ENCODE measurements around the gene UCK2.
"Not testable (repeated sequence)": the region's sequence is repeated elsewhere in the genome, so short reads cannot be mapped to it uniquely, and the experiment has no call there.

UCK2 gene

DNA sequence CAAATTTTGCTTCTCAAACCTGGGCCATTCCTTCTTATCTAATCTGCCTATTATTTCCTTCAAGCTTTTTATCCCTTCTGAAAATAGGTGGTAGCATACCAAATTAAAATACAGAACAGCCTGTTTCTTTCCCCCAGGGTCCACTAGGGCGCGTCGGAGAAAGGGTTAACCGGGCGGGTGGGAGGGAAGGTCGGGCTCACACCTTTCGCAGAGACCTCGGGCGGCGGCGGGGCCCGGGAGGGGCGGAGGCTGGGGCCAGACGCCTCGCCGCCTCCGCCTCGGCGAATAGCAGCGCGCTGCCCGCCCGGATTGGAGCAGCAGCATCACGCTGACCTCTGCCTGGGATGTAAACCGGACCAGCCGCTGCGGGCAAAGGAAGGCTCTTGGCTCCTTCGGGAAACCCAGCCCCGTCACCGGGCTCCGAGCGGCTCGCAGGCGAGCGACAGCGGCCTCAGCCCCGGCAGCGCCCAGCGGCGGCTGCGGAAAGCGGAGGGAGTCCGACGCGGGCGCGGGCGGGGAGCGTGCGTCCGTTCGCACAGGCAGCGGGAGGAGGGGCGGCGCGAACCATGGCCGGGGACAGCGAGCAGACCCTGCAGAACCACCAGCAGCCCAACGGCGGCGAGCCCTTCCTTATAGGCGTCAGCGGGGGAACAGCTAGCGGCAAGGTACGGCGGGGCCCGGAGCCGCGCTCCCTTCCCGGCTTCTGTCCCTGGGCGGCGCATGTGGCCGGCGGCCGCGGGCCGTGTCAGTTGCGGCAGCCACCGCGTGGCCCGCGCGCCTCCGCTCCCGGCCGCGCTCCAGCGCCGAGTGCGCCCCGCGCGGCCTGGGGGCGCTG, at the start of gene UCK2:
TSS of gene UCK2 (plus strand) at position 347 of the 835 bp plus-strand sequence. CDS start at position 567, 220 bp downstream.
- DNase-seq: peak; percentile 85

DNA sequence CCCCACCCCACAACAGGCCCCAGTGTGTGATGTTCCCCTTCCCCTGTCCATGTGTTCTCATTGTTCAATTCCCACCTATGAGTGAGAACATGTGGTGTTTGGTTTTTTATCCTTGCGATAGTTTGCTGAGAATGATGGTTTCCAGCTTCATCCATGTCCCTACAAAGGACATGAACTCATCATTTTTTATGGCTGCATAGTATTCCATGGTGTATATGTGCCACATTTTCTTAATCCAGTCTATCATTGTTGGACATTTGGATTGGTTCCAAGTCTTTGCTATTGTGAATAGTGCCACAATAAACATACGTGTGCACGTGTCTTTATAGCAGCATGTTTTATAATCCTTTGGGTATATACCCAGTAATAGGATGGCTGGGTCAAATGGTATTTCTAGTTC, 49.2 kb upstream of the UCK2 start:
- not testable (repeated sequence) for DNase-seq

DNA sequence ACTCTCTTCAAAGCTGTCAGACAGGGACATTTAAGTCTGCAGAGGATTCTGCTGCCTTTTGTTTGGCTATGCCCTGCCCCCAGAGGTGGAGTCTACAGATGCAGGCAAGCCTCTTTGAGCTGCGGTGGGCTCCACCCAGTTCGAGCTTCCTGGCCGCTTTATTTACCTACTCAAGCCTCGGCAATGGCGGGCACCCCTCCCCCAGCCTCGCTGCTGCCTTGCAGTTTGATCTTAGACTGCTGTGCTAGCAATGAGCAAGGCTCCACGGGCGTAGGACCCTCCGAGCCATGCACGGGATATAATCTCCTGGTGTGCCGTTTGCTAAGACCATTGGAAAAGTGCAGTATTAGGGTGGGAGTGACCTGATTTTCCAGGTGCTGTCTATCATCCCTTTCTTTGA, 43.9 kb upstream of the UCK2 start:
- not testable (repeated sequence) for DNase-seq

DNA sequence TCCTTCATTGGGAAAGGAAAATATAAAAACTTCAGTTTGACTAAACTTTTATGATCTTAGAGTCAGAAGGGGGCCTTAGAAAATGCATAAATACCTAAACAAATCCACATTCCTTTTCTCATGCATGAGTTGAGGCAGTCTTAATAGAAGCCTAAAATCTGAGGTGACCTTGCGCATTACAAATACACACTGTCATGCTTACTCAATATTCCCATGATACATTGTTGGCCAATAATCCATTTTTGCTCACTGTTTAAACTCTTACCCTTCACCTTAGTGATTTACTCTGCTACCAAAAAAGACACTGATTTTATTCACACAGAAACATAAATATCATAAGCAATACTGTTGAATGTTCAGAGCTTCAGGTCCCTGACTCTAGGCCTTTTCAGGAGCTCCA, 39.7 kb upstream of the UCK2 start:
- no peak for DNase-seq

DNA sequence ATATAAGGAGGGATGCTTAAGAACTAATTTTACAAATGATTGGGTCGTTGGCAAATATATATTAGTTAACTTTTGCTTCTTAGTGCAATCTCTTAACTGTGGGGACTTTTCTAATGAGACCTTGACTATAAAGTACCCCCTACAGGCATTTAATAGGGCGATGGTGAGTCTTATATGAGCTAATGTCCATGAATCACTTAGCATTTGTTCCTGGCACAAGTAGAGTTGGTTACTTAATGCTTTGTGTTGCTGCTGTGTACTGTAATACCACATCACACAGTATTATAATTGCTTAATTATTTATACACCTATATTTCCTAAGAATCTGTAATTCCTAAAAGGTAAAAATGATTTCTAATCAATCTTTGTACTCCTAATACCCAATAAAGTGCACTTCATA, 33.5 kb upstream of the UCK2 start:
- no peak for DNase-seq

DNA sequence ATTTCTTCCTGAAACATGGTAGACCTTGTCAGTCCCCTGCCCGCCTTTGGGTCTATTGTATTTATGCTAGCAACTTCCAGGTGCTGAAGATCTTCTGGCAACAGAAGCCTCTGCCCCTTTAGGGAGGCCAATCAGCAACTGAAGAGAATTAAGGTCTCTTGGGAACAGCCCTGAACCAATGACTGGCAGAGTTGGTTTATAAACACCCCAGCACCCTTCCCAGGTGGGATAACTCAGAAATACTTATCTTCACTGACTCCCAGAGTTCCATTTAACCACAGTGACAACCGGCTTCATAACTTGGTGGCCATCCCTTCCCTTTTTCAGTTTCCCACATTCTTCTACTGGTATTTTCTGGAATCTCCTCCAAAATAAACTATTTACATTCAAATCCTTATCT, 31.5 kb upstream of the UCK2 start:
- DNase-seq: no peak

DNA sequence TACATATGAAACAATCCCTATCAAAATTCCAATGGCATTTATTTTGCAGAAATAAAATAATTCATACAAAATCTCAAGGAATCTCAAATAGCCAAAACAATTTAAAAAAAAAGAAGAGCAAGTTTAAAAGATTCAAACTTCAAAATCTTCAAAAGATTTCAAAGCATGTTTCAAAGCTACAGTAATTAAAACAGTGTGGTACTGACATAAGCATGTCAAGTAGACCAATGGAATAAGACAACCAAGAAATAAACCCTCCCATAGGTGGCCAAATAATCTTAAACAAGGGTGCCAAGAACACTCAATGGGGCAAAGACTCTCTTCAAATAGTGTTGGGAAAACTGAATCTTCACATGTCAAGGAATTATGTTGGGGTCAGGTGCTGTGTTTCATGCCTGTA, 28.0 kb upstream of the UCK2 start:
- no peak for DNase-seq

DNA sequence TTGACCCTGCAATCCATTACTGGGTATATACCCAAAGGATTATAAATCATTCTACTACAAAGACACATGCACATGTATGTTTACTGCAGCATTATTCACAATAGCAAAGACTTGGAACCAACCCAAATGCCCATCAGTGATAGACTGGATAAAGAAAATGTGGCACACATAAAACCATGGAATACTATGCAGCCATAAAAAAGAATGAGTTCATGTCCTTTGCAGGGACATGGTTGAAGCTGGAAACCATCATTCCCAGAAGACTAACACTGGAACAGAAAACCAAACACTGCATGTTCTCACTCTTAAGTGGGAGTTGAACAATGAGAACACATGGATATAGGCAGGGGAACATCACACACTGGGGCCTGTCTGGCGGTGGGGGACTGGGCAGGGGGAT, 22.9 kb upstream of the UCK2 start:
- DNase-seq: not testable (repeated sequence)

DNA sequence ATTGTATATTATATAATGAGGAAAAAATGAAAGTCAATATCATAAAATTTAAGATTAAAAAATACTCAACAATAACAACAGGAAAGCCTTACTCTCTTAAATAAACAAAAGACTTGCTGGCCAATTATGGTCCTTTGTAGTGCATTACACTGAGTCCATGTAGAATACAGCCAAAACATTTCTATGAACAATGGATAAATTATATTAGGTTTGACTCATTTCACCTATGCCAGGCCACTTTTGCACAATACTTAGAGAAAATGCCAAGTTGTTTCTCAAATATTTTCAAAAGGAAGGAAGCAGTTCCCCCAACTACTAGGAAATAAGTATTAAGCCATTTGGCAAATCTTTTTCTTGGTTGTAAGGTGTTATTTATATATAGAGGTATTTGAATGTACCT, 19.8 kb upstream of the UCK2 start:
- DNase-seq: no peak

DNA sequence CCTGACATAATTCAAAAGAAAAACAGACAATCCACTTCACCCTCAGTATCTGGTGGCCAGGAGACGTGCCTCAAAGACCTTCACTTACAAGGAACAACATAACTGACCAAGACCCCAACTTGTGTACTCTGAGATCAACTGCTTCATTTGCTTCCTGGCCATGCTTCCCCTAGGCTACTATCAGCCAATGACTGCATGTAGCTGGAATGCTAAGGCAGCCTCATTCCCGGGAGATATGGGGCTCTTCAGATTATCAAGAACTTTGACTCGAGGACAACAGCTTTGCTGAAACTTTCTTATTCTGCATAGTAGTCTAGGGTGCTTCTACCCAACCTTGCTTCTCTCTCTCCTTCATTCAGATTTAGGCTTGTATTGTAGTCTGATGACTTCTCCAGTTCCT, 11.7 kb upstream of the UCK2 start:
- DNase-seq: no peak

DNA sequence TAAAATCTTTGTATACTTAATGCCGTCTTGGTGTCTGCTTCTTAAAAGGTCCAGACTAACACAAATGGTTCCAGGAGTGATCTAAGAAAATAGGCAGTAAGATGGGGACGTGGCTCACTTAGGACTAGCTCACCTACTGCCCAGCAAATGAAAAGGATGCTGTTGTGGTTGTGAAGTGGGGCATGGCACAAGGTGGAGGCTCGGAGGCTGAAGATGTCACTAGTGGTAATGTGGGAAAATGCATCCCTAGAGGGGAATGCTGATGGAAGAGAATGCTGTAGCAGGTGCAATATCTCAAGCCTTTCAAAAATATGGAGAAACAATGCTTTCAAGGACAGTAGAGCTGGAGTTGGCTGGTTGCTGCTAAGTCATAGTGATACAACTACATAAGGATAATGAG, 11.3 kb upstream of the UCK2 start:
- no peak for DNase-seq

DNA sequence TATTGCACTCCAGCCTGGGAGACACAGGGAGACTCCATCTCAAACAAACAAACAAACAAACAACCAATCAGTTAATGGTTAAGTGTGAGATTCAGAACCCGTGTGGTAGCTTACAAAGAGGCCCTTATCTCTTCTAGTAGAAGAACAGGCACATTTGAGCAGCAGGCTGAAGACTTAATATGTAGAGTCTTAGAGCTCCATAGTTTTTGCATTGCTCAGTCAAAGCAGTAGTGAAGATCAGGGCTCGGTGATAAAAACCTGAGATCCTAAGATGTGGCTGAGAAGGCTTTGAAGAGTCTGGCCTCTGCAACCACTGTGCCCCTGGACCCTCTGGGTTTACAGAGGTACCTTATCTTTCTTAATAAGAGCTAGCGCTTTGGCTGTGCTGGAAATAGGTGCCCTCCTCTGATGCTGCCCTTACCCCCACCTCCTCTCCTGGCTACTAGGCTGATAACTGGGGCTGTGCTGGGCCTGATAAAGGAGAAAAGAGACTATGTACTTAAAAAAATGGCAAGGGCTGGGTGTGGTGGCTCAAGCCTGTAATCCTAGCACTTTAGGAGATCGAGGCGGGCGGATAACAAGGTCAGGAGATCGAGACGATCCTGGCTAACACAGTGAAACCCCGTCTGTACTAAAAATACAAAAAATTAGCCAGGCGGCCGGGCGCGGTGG, 10.5 kb upstream of the UCK2 start:
- DNase-seq: no peak

DNA sequence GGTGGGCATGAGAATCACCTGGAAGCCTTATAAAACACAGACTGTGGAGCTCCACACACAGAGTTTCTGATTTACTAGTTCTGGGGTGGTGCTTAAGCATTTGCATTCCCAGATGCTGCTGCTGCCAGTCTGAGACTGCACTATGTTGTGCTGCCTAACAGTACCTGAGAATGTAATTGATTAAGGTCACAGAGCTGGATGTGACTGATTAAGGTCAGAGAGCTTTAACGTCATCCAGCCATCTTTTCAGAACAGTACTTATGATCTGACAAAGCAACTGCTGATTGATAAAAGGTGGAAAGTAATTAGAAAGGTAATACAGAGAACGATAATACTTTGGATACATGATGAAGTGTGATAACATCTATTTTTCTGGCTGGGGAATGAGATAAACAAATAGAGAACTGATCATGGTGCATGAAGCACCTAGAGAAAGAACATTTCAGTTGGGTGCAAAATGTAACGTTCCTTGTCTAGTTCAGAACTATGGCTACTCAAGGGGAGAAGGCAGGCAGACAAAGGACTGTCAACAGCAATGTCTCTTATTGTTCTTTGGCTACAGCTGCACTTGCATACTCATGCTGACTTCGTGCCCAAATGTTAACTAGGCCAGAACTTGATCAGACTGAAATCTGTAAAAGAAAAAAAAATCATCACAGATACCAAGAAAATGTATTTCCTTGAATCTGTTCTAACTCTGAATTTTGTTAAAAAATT, 3.7 kb upstream of the UCK2 start:
- DNase-seq: no peak

DNA sequence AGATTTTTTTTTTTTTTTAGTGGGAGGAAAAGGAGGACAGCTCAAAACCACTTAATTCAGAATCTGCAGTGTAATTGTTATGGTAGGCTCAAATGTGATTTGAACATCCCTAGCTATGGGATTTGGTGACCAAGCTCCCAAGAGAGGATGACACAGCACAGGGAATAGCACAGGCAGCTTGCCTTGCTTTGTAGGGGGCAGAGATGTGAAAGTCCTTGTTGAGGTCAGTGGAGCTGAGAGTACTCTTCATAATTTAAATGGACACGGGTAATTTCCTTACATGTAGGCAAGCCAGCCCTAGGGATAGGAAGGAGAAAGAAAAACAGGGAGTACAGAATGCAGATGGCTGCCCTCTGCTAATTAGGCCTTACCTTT, 3.2 kb upstream of the UCK2 start:
- DNase-seq: no peak

DNA sequence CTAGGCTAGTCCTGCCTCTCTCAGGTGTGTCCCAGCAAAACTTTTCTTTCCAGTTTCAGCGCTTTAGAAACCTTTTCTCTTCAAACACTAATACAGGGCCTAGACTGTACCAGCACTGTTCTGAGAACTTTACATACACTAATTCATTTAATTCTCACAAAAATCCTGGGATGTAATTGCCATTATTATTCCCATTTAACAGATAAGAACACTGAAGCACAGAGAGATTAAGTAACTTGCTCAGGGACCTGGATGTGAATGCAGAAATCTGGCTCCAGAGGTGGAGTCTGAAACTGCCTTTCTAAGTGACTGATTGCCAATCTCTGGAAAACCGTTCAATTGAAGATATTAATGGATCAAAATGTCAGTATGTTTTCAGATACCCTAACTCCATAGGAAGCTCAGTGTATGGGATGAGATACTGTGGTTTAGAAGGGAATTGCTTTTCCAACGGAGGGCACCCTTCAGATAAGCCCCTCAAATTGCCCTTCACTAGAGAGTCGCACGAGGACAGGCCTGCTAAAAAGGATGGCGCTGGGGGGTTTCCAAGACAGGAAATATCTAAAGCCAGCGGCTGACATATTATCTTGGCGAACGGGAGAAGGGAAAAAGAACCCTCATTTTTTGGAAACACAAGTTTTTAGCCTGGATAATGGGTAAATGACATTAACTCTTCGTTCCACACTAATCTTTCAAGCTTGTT, 698 bp upstream of the UCK2 start:
- DNase-seq: no peak

DNA sequence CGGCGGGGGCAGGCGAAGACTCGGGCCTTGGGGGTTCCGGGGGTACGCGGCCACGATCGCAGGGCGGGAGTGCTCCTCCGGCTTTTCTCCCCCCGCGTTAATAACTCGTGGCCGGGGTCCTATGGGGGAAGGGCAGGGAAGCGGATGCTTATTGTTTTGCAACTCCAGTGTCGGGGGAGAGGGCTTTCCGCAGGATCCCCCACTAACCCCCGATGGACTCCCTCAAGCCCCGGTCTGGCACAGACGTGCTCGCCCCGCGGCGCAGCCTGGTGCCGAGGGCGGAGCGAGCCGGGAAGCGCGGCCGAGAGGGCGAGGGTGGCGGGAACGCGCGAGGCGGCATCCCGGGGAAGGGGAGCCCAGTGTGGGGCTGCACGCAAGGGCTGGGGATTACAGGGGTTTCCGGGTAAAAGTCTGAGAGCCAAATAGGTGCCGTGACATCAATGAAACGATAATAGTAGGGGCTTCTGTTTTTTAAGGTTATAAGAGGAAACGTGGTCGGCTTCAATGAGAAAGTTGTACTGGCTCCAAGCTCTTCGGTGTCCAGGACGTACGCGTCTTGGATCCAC, 772 bp downstream of the UCK2 start:
- peak; percentile 64 for DNase-seq

DNA sequence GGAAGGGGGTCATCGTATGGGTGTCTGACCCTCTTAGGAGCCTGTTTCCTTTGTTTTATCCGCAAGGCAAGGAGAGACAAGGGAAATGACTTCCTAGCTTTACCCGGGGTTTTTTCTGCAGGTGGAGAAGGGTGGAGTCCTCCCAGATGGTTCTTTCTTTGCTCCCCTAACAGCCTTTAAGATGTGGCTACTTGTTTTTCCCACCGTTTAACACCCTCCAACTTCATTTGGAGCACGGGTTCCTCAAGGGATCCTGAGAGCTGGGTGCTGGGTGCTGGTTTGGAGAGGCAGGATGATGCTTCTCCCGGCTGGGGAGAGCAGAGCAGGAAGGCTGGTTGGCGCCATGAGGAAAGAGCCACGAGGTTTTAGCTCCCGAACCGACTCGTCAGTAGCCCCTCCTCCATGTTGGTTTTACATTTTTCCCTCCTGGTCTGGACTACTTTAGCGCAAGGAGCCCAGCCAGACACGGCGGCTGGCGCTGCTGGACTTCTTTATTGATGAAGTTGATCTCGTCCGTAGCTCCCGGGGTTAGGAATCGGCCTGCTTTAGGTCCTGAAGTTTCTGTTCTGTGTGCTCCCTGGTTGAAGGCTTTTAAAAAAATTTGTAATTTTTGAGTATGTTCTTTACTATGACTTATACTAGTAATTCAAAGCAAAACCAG, 1.4 kb downstream of the UCK2 start:
- DNase-seq: peak; percentile 37

DNA sequence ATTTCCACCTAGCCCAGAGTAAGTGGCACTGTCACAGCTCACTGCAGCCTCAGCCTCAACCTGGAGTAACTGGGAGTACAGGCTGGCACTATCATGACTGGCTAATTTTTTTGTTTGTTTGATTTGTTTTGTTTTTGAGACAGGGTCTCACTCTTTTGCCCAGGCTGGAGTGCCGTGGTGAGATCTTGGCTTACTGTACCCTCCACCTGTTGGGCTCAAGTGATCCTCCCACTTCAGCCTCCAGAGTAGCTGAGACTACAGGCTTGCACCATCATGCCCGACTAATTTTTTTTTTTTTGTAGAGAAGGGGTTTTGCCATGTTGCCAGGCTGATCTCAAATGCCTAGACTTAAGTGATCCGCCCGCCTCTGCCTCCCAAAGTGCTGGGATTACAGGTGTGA, 2.5 kb downstream of the UCK2 start:
- no peak for DNase-seq

DNA sequence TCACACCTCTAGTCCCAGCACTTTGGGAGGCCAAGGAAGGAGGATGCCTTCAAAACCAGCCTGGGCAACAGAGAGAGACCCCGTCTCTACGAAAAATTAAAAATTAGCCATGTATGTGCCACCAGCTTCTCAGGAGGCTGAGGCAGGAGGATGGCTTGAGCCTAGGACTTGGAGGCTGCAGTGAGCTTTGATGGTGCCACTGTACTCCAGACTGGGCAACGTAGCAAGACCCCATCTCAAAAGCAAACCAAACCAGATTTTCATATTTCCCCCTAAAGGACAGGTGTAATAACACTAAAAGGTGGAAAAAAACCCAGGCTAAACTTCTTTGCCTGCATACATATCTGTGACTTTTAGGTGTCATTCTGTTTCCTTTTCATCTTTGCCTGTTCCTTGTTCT, 3.7 kb downstream of the UCK2 start:
- DNase-seq: no peak

DNA sequence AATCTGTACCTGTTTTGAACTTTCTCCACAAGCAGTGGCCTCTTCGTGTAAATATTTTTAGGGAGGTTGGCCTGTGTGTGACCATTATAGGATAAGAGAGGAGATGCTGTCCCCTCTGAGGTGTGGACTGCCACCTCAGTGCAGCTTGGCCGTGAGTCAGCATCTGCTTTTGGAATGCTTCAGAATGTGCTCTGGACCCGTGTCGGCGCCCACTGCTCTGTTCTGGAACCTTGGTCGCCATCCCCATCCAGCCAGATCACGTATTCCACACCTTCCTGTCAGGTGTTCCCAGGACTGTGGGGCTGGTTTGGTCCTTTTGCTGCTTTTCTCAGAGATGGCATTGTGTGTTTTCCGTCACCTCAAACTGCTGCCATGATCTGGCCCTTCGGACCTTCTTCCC, 5.5 kb downstream of the UCK2 start:
- DNase-seq: no peak

DNA sequence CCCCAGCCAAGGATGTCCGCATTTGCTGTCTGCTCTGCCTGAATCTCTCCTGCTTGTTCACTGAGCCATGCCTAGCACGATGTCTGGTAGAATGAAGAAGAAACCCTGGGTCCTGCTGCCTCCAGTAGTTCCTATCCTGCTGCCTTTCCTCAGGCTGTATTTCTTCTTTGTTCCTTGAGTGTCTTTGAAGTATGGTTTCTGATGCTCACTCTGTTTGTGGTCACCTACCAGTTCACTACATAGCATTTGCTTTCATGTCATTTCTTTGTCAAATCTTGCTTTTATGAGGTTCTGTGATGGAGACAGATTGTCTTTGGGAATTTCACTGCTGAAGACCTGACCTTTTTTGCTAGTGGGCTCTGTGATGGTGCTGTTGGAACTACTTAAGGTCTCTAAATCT, 5.9 kb downstream of the UCK2 start:
- no peak for DNase-seq

DNA sequence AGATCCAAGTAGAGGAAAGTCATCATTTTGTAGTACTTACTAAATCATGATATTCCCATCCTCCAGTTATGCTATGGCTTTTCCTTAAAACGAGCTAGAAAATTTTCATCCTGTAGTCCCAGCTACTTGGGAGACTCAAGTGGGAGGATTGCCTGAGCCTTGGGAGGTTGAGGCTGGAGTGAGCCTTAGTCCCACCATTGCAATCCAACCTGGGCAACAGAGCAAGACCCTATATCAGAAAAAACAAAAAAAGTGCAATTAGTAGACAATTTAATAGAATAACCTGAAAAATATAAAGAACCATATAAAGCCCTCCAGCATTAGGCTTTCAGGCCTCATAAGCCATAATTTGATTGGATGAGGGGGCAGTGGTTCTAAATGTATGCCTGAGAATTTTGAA, 6.8 kb downstream of the UCK2 start:
- DNase-seq: no peak

DNA sequence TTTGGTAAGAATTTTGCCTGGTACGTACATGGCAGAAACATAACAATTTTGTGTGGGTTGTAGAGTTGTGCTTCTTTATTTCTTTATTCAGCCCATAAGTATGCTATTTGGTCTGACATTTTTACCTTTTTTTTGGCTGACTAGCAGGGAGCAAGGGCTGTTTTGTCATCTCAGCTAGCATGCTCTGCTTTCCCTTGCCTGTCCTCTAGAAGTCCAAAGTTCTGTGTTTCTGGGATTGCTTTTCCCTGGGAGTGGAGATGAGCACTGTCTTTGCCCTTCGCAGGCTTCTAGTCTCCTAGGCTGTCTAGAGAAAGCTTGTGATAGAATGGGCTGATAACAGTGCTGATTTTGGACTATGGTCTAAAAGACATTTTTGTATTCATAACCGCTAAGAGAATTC, 7.5 kb downstream of the UCK2 start:
- no peak for DNase-seq
